Astrocyte (in vitro differentiated cells and primary cell): Measurements from ENCODE around the gene SLC44A3. TPM values are rescaled to one million over a fixed set of nuclear protein-coding genes. Genes with fewer than 3 reads are reported as not detected.

Source experiments
- DNase-seq: peaks from one replicate; pipeline ENCODE4 v3.0.0-alpha.2; 2010; ENCODE audit warnings: low read depth
- FAIRE-seq: peaks from 2 replicates; lab custom pipeline; 2011; peaks lifted over from hg19 to GRCh38; lab: Jason Lieb, UNC
- H2AFZ ChIP-seq: 2 replicates; pipeline ENCODE4 v1.6.0; 2012; ENCODE audit warnings: low read depth, low read length, inconsistent platforms
- H3K27ac ChIP-seq: 2 replicates; pipeline ENCODE4 v1.5.1; 2011; ENCODE audit warnings: low read depth, low read length, inconsistent platforms
- H3K27me3 ChIP-seq: 2 replicates; pipeline ENCODE4 v1.6.0; 2011; ENCODE audit warnings: low read length, inconsistent platforms; ENCODE audit not compliant: insufficient read depth
- H3K36me3 ChIP-seq: 2 replicates; pipeline ENCODE4 v1.5.1; 2011; ENCODE audit warnings: low read length, inconsistent platforms; ENCODE audit not compliant: insufficient read depth
- H3K4me1 ChIP-seq: 2 replicates; pipeline ENCODE4 v1.5.1; 2011; ENCODE audit warnings: low read length, inconsistent platforms; ENCODE audit not compliant: insufficient read depth
- H3K4me2 ChIP-seq: 2 replicates; pipeline ENCODE4 v1.6.0; 2012; ENCODE audit warnings: low read length, inconsistent platforms
- H3K4me3 ChIP-seq: 2 replicates; pipeline ENCODE4 v1.5.1; 2011; ENCODE audit warnings: low read depth, mild to moderate bottlenecking, low read length, inconsistent platforms; ENCODE audit not compliant: insufficient read depth
- H3K79me2 ChIP-seq: 2 replicates; pipeline ENCODE4 v1.6.0; 2012; ENCODE audit warnings: mild to moderate bottlenecking, low read length, inconsistent platforms; ENCODE audit not compliant: insufficient read depth
- H3K9ac ChIP-seq: 2 replicates; pipeline ENCODE4 v1.6.0; 2012; ENCODE audit warnings: mild to moderate bottlenecking, low read length, inconsistent platforms
- H3K9me3 ChIP-seq: 2 replicates; pipeline ENCODE4 v1.5.1; 2012; ENCODE audit warnings: low read depth, mild to moderate bottlenecking, low read length, inconsistent platforms; ENCODE audit not compliant: insufficient read depth
- H4K20me1 ChIP-seq: 2 replicates; pipeline ENCODE4 v1.6.0; 2012; ENCODE audit warnings: low read length, inconsistent platforms; ENCODE audit not compliant: insufficient read depth
- H3K27ac Mint-ChIP-seq: one replicate; pipeline ENCODE4 v1.8.0; 2021; ENCODE audit warnings: mild to moderate bottlenecking, mixed read lengths; ENCODE audit not compliant: unreplicated experiment
- H3K27me3 Mint-ChIP-seq: one replicate; pipeline ENCODE4 v1.8.0; 2021; ENCODE audit warnings: low read depth, mixed read lengths; ENCODE audit not compliant: unreplicated experiment
- H3K36me3 Mint-ChIP-seq: one replicate; pipeline ENCODE4 v1.8.0; 2021; ENCODE audit warnings: low read depth, mixed read lengths; ENCODE audit not compliant: unreplicated experiment
- H3K4me1 Mint-ChIP-seq: one replicate; pipeline ENCODE4 v1.8.0; 2021; ENCODE audit warnings: low read depth, mixed read lengths; ENCODE audit not compliant: unreplicated experiment
- H3K4me3 Mint-ChIP-seq: one replicate; pipeline ENCODE4 v1.8.0; 2021; ENCODE audit warnings: mild to moderate bottlenecking, moderate library complexity, mixed read lengths; ENCODE audit not compliant: unreplicated experiment
- H3K9me3 Mint-ChIP-seq: one replicate; pipeline ENCODE4 v1.8.0; 2021; ENCODE audit warnings: mild to moderate bottlenecking, mixed read lengths; ENCODE audit not compliant: unreplicated experiment
- CTCF ChIP-seq: IDR thresholded peaks from 2 replicates; pipeline ENCODE4 v1.5.1; 2011; ENCODE audit warnings: low read depth, mild to moderate bottlenecking, inconsistent platforms, low read length, moderate library complexity; ENCODE audit not compliant: insufficient read depth
- EZH2 ChIP-seq: IDR thresholded peaks from 2 replicates; pipeline ENCODE4 v1.6.1; 2012; ENCODE audit warnings: mild to moderate bottlenecking, low read length, inconsistent platforms; ENCODE audit not compliant: insufficient read depth
- total RNA-seq: library from RNA; stranded (reverse); gene quantifications from 2 replicates; pipeline ENCODE4 v1.2.1, GENCODE V29; 2021

The SLC44A3 gene
- total RNA-seq, 1 donor from 2014 or later = 3.7 TPM

GRCh38 chr1:94892604-94893254 is 72.6 kb downstream of the SLC44A3 start:
- peaks cover 10% of the 10 kb centered on the region for H3K79me2 ChIP-seq
- H3K36me3 ChIP-seq = peaks cover 51% of the 10 kb centered on the region
- no peaks in the 10 kb centered on the region for H3K27me3 Mint-ChIP-seq
- no peaks in the 10 kb centered on the region for H3K4me1 ChIP-seq
- peaks cover 20% of the 10 kb centered on the region for H3K4me1 Mint-ChIP-seq
- H3K27ac ChIP-seq = no peak overlapping the region
- no peak overlapping the region for H3K4me3 Mint-ChIP-seq
- no peak overlapping the region for H3K4me3 ChIP-seq
- FAIRE-seq (no peak), DNase-seq (no peak)
- H4K20me1 ChIP-seq = peaks cover 33% of the 10 kb centered on the region
- TF ChIP-seq CTCF = no peak
- TF ChIP-seq EZH2 = no peak
- no peaks in the 10 kb centered on the region for H3K9me3 Mint-ChIP-seq
- H3K36me3 Mint-ChIP-seq = peaks cover 29% of the 10 kb centered on the region
- no peaks in the 10 kb centered on the region for H3K9me3 ChIP-seq
- no peak overlapping the region for H3K27ac Mint-ChIP-seq
- no peak overlapping the region for H2AFZ ChIP-seq
- no peak overlapping the region for H3K4me2 ChIP-seq
- H3K9ac ChIP-seq = no peak overlapping the region
- H3K27me3 ChIP-seq = no peaks in the 10 kb centered on the region

- Mint-ChIP-seq H3K9me3 (no peaks in the 10 kb centered on the region), H3K4me3 (no peak overlapping the region), H3K27me3 (no peaks in the 10 kb centered on the region), H3K4me1 (peaks cover 36% of the 10 kb centered on the region), H3K36me3 (peaks cover 32% of the 10 kb centered on the region), H3K27ac (peak overlapping the region; percentile 10)
- Histone ChIP-seq H3K4me3 (no peak overlapping the region), H3K27me3 (no peaks in the 10 kb centered on the region), H3K9me3 (no peaks in the 10 kb centered on the region), H3K4me2 (no peak overlapping the region), H4K20me1 (peaks cover 47% of the 10 kb centered on the region), H3K27ac (no peak overlapping the region), H3K36me3 (peaks cover 70% of the 10 kb centered on the region), H2AFZ (no peak overlapping the region), H3K9ac (no peak overlapping the region), H3K4me1 (peaks cover 11% of the 10 kb centered on the region), H3K79me2 (peaks cover 21% of the 10 kb centered on the region)
- no peak for DNase-seq
- no peak for FAIRE-seq
- TF ChIP-seq CTCF = no peak
- no peak for TF ChIP-seq EZH2
Observed at GRCh38 chr1:94894630-94895029, 74.5 kb downstream of the SLC44A3 start.

DNA sequence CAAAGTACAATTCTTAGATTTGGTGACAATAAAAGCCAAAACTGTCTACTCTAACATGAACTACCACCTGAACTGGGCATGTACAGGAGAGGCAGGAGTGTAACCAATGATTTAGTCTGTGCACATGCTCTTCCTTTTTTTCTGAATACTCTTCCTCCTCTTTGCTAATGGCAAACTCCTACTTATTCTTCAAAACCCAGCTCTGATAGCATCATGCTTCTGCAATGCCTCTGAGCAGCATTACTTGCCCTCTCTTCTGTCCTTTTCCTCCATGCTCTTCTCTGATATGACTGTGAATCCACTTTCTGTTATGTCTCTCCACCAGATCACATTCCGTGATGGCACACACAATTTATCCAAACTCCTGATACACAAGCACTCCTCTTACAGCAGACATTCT is 75.4 kb downstream of the SLC44A3 start:
- no peak for DNase-seq
- no peak for FAIRE-seq
- Histone ChIP-seq H3K4me1 (peaks cover 17% of the 10 kb centered on the region), H3K9me3 (no peaks in the 10 kb centered on the region), H3K27ac (no peak overlapping the region), H3K27me3 (no peaks in the 10 kb centered on the region), H3K9ac (no peak overlapping the region), H2AFZ (no peak overlapping the region), H3K36me3 (peaks cover 77% of the 10 kb centered on the region), H3K79me2 (peaks cover 30% of the 10 kb centered on the region), H4K20me1 (peaks cover 53% of the 10 kb centered on the region), H3K4me3 (no peak overlapping the region), H3K4me2 (no peak overlapping the region)
- Mint-ChIP-seq H3K36me3 (peaks cover 33% of the 10 kb centered on the region), H3K4me3 (no peak overlapping the region), H3K27me3 (no peaks in the 10 kb centered on the region), H3K4me1 (peaks cover 41% of the 10 kb centered on the region), H3K27ac (peak overlapping the region; percentile 34), H3K9me3 (no peaks in the 10 kb centered on the region)
- no peak for TF ChIP-seq CTCF
- TF ChIP-seq EZH2 = no peak
